Measurements from ENCODE around the gene CREB3L2. TPM values are rescaled to one million over a fixed set of nuclear protein-coding genes. Genes with fewer than 3 reads are reported as not detected.

Gene CREB3L2
- total RNA-seq, 2 experiments from 2014 or later = 21.0 to 24.4 TPM

GRCh38 chr7:137952426-137952805 is 49.5 kb downstream of the CREB3L2 start:
- Mint-ChIP-seq H3K9me3 (no peaks in the 10 kb centered on the region), H3K27ac (no peak overlapping the region), H3K27me3 (no peaks in the 10 kb centered on the region), H3K4me1 (ENCODE audit: low read depth) (peaks cover 9% of the 10 kb centered on the region), H3K36me3 (ENCODE audit: low read depth) (peaks cover 4% of the 10 kb centered on the region), H3K4me3 (no peak overlapping the region)
- CTCF ChIA-PET = no interaction called here
- POLR2A ChIA-PET = no interaction called here
- TF ChIP-seq CTCF (IDR thresholded peaks at IDR 0.05) = no peak
- DNase-seq = no peak
- intact Hi-C loops (cut with micrococcal nuclease) = no loop called here
- no peak for ATAC-seq

DNA sequence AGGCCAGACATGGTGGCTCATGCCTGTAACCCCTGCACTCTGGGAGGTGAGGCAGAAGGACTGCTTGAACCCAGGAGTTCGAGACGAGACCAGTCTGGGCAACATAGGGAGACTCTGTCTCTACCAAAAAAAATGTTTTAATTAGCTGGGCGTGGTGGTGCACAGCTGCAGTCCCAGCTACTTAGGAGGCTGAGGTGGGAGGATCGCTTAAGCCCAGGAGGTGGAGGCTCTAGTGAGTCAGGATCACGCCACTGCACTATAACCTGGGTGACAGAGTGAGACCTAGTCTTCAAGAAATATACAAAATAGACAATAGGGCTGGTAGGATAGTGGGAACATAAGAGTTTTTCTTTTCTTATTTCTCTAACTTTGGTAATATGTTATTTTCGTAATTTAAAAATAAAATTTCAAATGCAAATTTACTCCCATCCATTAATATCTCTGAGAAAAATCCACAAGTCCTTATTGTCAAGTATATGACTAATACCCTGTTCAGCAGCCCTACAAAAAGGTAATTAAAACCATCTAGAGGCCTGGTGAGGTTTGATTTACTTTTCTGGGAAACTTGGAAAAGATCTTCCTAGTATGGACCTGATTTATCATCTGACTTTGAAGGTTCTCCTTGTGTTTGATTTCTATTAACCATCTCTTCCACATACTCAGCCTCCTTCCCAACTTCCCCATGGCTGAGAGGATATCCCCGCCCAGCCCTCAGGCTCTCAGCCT is 50.0 kb downstream of the CREB3L2 start:
- DNase-seq (no peak), ATAC-seq (no peak)
- intact Hi-C loops (cut with micrococcal nuclease) = no loop called here
- ChIA-PET POLR2A (no interaction called here), CTCF (interaction anchor here (1.5 kb wide), 1 partner anchor 48 kb away, joined by 3 read pairs; no protein-coding TSS in a partner anchor)
- Mint-ChIP-seq H3K4me1 (ENCODE audit: low read depth) (peaks cover 9% of the 10 kb centered on the region), H3K36me3 (ENCODE audit: low read depth) (peaks cover 4% of the 10 kb centered on the region), H3K4me3 (no peak overlapping the region), H3K27ac (no peak overlapping the region), H3K9me3 (no peaks in the 10 kb centered on the region), H3K27me3 (no peaks in the 10 kb centered on the region)
- no peak for TF ChIP-seq CTCF (IDR thresholded peaks at IDR 0.05)

GRCh38 chr7:137950967-137951366 is 50.9 kb downstream of the CREB3L2 start:
- Mint-ChIP-seq H3K27me3 (no peaks in the 10 kb centered on the region), H3K36me3 (ENCODE audit: low read depth) (peaks cover 4% of the 10 kb centered on the region), H3K27ac (no peak overlapping the region), H3K9me3 (no peaks in the 10 kb centered on the region), H3K4me1 (ENCODE audit: low read depth) (peaks cover 9% of the 10 kb centered on the region), H3K4me3 (no peak overlapping the region)
- intact Hi-C loops (cut with micrococcal nuclease) = no loop called here
- ChIA-PET CTCF (interaction anchor here (1.5 kb wide), 1 partner anchor 47 kb away, joined by 3 read pairs; no protein-coding TSS in a partner anchor), POLR2A (no interaction called here)
- ATAC-seq (no peak), DNase-seq (no peak)
- no peak for TF ChIP-seq CTCF (IDR thresholded peaks at IDR 0.05)

- H3K27me3 Mint-ChIP-seq = no peaks in the 10 kb centered on the region
- no peak overlapping the region for H3K27ac Mint-ChIP-seq
- H3K36me3 Mint-ChIP-seq (ENCODE audit: low read depth) = peaks cover 3% of the 10 kb centered on the region
- DNase-seq (no peak), ATAC-seq (no peak)
- ChIA-PET CTCF (interaction anchor here (1.0 kb wide), 1 partner anchor 25 kb away, joined by 3 read pairs; no protein-coding TSS in a partner anchor), POLR2A (interaction anchor here (1.3 kb wide), 1 partner anchor 8 kb away, joined by 3 read pairs; no protein-coding TSS in a partner anchor)
- TF ChIP-seq CTCF (IDR thresholded peaks at IDR 0.05) = no peak
- no peaks in the 10 kb centered on the region for H3K9me3 Mint-ChIP-seq
- H3K4me1 Mint-ChIP-seq (ENCODE audit: low read depth) = peaks cover 9% of the 10 kb centered on the region
- no peak overlapping the region for H3K4me3 Mint-ChIP-seq
- intact Hi-C loops (cut with micrococcal nuclease) = no loop called here
Measured at GRCh38 chr7:137950263-137950621, 51.6 kb downstream of the CREB3L2 start.

DNA sequence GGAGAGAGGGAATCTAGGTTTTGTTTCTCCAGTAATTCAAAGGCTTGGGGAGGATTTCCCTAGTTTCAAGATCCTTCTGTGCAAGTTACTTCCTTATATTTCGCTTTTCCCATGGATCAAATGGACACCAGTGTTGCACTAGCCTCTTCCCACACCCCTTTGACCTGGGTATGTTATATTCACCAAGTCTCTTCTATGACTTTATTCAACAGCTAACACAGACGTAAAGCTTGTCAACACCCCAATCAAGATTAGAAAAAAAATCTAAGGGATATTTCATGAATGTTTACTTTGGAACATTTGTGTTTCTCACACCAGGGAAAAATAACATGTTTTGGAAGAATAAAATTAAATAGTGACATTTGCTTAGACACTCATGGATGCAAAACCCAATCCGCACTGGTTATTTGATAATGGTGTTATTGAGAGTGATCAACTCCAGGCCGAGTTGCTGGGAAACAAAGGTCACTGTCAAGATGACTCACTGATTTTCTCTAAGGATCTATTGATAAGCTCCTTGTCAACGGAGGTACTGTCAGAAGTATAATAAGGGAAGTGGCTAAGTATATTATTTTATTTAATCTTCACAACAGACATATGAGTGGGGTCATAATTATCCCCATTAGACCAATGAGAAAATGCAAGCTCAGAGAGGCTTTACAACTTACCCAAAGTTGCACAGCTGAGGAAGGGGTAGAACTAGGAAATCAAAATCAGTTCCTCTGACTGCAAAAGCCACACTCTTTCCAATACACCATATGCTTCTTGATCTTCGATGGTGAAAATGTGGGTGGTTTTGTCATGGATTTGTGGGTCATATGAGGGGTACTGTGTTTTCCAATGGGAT is 52.2 kb downstream of the CREB3L2 start:
- Mint-ChIP-seq H3K27me3 (no peaks in the 10 kb centered on the region), H3K9me3 (no peaks in the 10 kb centered on the region), H3K36me3 (ENCODE audit: low read depth) (no peaks in the 10 kb centered on the region), H3K4me1 (ENCODE audit: low read depth) (peaks cover 7% of the 10 kb centered on the region), H3K27ac (no peak overlapping the region), H3K4me3 (no peak overlapping the region)
- DNase-seq (no peak), ATAC-seq (no peak)
- POLR2A ChIA-PET = interaction anchor here (1.3 kb wide), 1 partner anchor 9 kb away, joined by 3 read pairs; no protein-coding TSS in a partner anchor
- no peak for TF ChIP-seq CTCF (IDR thresholded peaks at IDR 0.05)
- CTCF ChIA-PET = interaction anchor here (1.0 kb wide), 1 partner anchor 26 kb away, joined by 3 read pairs; no protein-coding TSS in a partner anchor
- intact Hi-C loops (cut with micrococcal nuclease) = no loop called here

All from activated CD8-positive, alpha-beta T cell treated with anti-CD3 and anti-CD28 coated beads for 36 hours (primary cell).